22Rv1 (cell line): Measurements from ENCODE around the gene SIL1.

Source experiments
- ZFX ChIP-seq: fragments of 450-650 bp; IDR thresholded peaks from 2 replicates; pipeline ENCODE4 v1.6.1; 2017; ENCODE audit warnings: antibody characterized with exemption, borderline replicate concordance
- TF ChIP-seq, protein P1 (sequence below): fragments of 450-650 bp; IDR thresholded peaks from 2 replicates; pipeline ENCODE4 v1.5.1; 2017; ENCODE audit warnings: mild to moderate bottlenecking

DNA sequence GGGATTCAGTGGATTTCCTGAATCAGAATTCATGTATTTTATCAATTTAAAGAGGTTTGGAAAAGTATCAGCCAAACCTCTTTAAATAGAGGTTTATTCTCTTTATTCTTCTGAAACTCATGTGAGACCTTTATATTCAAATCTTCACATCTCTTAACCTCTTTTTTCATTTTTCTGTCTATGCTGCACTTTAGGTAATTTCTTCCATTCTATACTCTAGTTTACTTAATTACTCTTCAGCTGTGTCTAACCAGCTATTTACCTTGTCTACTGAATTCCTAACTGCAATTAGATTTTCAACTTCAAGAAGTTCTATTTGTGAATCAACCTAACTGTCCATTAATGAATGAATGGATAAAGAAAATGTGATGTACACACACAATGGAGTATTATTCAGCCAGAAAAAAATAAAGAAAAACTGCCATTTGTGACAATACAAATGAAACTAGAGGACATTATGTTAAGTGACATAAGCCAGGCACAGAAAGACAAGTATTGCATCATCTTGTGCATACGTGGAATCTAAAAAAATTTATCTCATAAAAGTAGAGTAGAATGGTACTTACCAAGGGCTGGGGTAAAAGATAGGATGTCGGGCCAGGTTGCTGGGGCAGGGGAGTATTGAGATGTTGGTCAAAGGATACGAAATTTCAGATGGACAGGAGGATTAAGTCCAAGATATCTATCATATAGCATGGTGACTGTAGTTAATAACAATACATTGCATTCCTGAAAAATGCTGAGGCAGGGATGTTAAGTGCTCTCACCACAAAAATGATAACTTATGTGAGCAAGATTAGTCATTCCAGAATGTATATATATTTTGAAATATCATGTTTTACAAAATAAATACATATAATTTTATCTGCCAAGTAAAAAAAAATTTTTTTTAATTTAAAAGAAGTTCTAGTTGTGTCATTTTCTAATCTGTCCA is 193.5 kb downstream of the SIL1 start:
- TF ChIP-seq, protein P1, sequence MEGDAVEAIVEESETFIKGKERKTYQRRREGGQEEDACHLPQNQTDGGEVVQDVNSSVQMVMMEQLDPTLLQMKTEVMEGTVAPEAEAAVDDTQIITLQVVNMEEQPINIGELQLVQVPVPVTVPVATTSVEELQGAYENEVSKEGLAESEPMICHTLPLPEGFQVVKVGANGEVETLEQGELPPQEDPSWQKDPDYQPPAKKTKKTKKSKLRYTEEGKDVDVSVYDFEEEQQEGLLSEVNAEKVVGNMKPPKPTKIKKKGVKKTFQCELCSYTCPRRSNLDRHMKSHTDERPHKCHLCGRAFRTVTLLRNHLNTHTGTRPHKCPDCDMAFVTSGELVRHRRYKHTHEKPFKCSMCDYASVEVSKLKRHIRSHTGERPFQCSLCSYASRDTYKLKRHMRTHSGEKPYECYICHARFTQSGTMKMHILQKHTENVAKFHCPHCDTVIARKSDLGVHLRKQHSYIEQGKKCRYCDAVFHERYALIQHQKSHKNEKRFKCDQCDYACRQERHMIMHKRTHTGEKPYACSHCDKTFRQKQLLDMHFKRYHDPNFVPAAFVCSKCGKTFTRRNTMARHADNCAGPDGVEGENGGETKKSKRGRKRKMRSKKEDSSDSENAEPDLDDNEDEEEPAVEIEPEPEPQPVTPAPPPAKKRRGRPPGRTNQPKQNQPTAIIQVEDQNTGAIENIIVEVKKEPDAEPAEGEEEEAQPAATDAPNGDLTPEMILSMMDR, result no peak
- no peak for TF ChIP-seq ZFX
